ENCODE measurements around the gene MYO16. TPM values are rescaled to one million over a fixed set of nuclear protein-coding genes. Genes with fewer than 3 reads are reported as not detected.

MYO16 gene
- total RNA-seq, 1 experiment from 2014 or later = not detected

- H3K18ac ChIP-seq (ENCODE audit: insufficient read length, low read depth, low read length) = no peak overlapping the region
These were observed 615.2 kb downstream of the MYO16 start for GRCh38 chr13:109244566-109244965.

More at GRCh38 chr13:109244566-109244965, 615.2 kb downstream of the MYO16 start:
- no peak overlapping the region for H2BK15ac ChIP-seq (ENCODE audit: low read depth, low read length)
- no peak overlapping the region for H2AK5ac ChIP-seq (ENCODE audit: insufficient read length, low read length)
- H3K9me3 ChIP-seq (ENCODE audit: control insufficient read depth, low read depth, low read length) = no peaks in the 10 kb centered on the region
- 0 out of 2 replicates have a peak, but pooled peaks cover 2% of the 10 kb centered on the region for H3K4me1 ChIP-seq (ENCODE audit: insufficient read depth, low read length)
- no peak overlapping the region for H3K9ac ChIP-seq (ENCODE audit: extremely low read depth, insufficient read length, low read length)
- Mint-ChIP-seq H3K4me3 (no peak overlapping the region), H3K9me3 (peaks cover 12 to 21% of the 10 kb centered on the region in 2 experiments), H3K27me3 (ENCODE audit: low read depth) (no peaks in the 10 kb centered on the region; the same call in 1 of the 2 replicates), H3K36me3 (ENCODE audit: insufficient read depth in 1 of 3, low read depth in 3 of 3) (peaks cover 2 to 21% (median 10%) of the 10 kb centered on the region in 3 experiments; a peak in 5 of 7 replicates), H3K4me1 (peaks cover 3 to 12% of the 10 kb centered on the region in 2 experiments; a peak in 3 of 4 replicates), H3K27ac (no peak overlapping the region)
- H4K20me1 ChIP-seq (ENCODE audit: control insufficient read depth, insufficient read depth, insufficient read length) = no peaks in the 10 kb centered on the region
- no peak overlapping the region for H4K5ac ChIP-seq (ENCODE audit: insufficient read length, low read depth, low read length)
- WGBS (ENCODE audit: extremely low coverage, insufficient read length, low lambda C conversion rate) = no CpG with 5 or more reads among the region's 7 CpGs
- no peak overlapping the region for H3K56ac ChIP-seq (ENCODE audit: insufficient read length, low read depth, low read length)
- no peak overlapping the region for H2AFZ ChIP-seq (ENCODE audit: low read length)
- no peak overlapping the region for H3K23ac ChIP-seq (ENCODE audit: insufficient read length, low read depth, low read length)
- no peak overlapping the region for H2BK120ac ChIP-seq (ENCODE audit: low read depth, low read length, poor library complexity, severe bottlenecking)
- H3K27me3 ChIP-seq (ENCODE audit: insufficient read depth, low read length) = no peaks in the 10 kb centered on the region
- H4K8ac ChIP-seq (replicated peaks; ENCODE audit: insufficient read length, low read depth, low read length) = no peak overlapping the region
- no peak for DNase-seq
- no peaks in the 10 kb centered on the region for H3K79me1 ChIP-seq (ENCODE audit: insufficient read depth, low read depth, low read length, poor library complexity, severe bottlenecking)
- H4K91ac ChIP-seq (ENCODE audit: insufficient read length, low read depth, low read length) = no peak overlapping the region
- no peak overlapping the region for H2BK12ac ChIP-seq (ENCODE audit: insufficient read length, low read depth, low read length)
- no peak overlapping the region for H3K4me2 ChIP-seq (ENCODE audit: insufficient read depth, insufficient read length, low read length)
- TF ChIP-seq CTCF (conservative IDR thresholded peaks at IDR 0.05) = no peak
- H3K27ac ChIP-seq (ENCODE audit: insufficient read length, low read depth, low read length) = no peak overlapping the region
- no peaks in the 10 kb centered on the region for H3K23me2 ChIP-seq (ENCODE audit: insufficient read length, low read depth, low read length, poor library complexity, severe bottlenecking)
- H2BK5ac ChIP-seq (ENCODE audit: insufficient read length, low read length) = no peak overlapping the region
- no peak overlapping the region for H3T11ph ChIP-seq (ENCODE audit: low read length)
- no peak overlapping the region for H3K14ac ChIP-seq (ENCODE audit: insufficient read depth, low read length)
- no peaks in the 10 kb centered on the region for H3K79me2 ChIP-seq (ENCODE audit: insufficient read depth, low read length)
- H2BK20ac ChIP-seq (ENCODE audit: low read depth, low read length, poor library complexity, severe bottlenecking) = no peak overlapping the region
- no peak overlapping the region for H3K4ac ChIP-seq (ENCODE audit: low read depth, low read length)
